ENCODE measurements around the gene CCNJL.

- no peak for TF ChIP-seq EZH2 (IDR thresholded peaks at IDR 0.05; ENCODE audit: insufficient read depth, low read length)
- no peak for TF ChIP-seq CTCF (IDR thresholded peaks at IDR 0.05; ENCODE audit: insufficient read depth, low read depth, low read length)
Observed at GRCh38 chr5:160352308-160352707, 39.9 kb upstream of the CCNJL start.
